Renal cortical epithelial cell (primary cell): ENCODE results near the gene NELFA. TPM values are rescaled to one million over a fixed set of nuclear protein-coding genes. Genes with fewer than 3 reads are reported as not detected.
"Not testable (repeated sequence)": the region's sequence is repeated elsewhere in the genome, so short reads cannot be mapped to it uniquely, and the experiment has no call there.

Experiments used
- DNase-seq: peaks from one replicate; pipeline ENCODE4 v3.0.0-alpha.2; 2011; ENCODE audit warnings: low read depth
- total RNA-seq: library from RNA; depleted of rRNA; stranded (reverse); fragments of >200 nt; gene quantifications from 2 replicates; pipeline ENCODE4 v1.2.3, GENCODE V29; 2014

The NELFA gene
- total RNA-seq, 1 donor from 2014 or later = 19.1 TPM

DNA sequence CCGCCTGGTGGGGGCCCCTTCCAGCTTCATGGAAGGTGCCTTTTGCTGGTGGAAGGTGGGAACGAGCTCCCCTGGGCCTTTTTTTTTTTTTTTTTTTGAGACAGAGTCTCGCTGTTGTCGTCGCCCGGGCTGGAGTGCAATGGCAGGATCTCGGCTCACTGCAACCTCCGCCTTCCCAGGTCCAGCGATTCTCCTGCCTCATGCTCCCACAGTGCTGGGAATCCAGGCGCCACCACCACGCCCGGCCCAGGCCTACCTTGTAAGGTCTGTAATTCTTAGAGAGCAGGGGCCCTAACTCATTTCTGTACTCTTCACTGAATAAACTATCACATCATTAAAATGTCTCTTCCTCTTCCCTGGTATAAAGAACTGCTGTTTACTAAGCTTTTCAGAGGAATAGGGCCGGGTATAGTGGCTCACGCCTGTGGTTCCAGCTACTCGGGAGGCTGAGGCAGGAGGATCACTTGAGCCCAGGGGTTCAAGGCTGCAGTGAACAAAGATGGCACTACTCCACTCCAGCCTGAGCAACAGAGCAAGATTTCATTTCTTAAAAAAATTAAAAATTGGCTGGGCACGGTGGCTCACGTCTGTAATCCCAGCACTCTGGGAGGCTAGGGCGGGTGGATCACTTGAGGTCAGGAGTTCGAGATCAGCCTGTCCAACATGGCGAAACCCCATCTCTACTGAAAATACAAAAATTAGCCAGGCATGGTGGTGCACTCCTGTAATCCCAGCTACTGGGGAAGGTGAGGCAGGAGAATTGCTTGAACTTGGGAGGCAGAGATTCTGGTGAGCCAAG is 14.9 kb downstream of the NELFA start:
- not testable (repeated sequence) for DNase-seq

GRCh38 chr4:1993169-1993516 is 15.6 kb downstream of the NELFA start:
- no peak for DNase-seq

GRCh38 chr4:1992468-1993168 is 16.2 kb downstream of the NELFA start:
- no peak for DNase-seq

- peak; percentile 42 for DNase-seq
These were observed 17.0 kb downstream of the NELFA start for GRCh38 chr4:1991596-1992434.

DNA sequence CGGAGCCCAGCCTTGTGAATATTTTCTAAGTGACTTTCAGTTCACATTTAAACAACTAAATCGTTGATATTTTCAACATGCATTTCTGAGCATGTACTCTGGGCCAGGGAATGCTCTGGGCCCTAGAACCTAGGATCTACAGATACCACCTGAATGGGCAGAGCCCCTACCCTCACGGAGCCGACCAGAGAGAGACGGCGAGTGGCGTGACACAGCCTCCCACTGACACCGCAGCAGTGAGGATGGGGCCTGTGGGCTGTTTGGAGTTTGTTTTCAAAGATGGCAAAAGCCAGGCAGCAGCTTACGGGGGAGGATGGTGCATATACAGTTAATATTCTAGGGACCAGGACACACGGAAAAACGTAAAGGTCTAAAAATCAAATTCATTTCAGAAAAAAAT is 17.7 kb downstream of the NELFA start:
- DNase-seq = no peak

GRCh38 chr4:1990676-1991075 is 18.1 kb downstream of the NELFA start:
- DNase-seq = no peak

GRCh38 chr4:1990348-1990645 is 18.5 kb downstream of the NELFA start:
- no peak for DNase-seq

GRCh38 chr4:1989533-1990347 is 19.0 kb downstream of the NELFA start:
- no peak for DNase-seq

DNA sequence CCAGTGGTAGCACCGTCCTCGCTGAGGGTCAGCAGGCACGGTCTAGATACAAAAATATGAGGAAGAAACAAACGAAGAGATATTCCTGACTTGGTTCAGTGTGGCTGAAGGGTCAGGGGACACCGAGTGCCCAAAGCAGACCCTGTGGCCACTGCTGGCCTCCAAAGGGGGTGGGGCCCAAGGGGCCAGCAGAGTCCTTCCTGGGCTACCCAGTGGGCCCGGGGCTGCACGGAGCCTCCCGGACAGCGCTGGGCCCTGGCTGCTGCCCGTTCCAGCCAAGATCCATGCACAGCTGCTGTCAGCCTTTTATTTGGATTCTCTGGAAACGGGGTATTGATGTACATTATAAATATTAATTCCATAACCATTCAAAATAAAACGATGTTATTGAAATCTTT is 20.4 kb downstream of the NELFA start:
- no peak for DNase-seq

DNA sequence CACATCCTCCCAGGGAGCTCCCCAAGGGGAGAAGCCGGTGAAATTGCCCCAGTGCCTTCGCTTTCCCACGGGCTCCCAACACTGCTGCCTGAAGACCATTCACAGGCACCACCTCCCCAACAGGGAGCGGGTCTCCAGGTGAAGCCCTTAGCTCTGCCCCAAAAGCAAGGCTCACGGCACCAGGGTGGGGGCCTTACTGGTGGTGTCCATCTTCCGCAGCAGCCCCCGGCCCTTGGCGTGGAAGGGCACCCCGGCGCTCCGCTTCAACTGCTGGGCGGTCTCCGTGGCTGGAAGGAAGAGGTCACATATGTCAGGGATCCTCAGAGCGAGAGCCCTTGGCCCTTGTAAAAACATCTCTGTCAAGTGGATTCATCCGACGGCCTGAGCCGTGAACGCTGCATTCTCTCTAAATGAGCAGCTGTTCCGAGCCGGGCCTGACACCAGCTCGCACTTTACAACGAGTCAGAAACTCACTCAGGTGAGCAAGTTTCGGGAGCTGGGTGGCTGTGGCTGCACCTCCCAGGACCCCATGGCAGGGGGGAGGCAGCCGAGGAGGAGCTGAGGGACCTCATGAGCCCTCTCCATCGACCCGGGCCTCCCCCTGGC is 20.9 kb downstream of the NELFA start:
- no peak for DNase-seq

GRCh38 chr4:1987296-1987695 is 21.5 kb downstream of the NELFA start:
- no peak for DNase-seq

DNA sequence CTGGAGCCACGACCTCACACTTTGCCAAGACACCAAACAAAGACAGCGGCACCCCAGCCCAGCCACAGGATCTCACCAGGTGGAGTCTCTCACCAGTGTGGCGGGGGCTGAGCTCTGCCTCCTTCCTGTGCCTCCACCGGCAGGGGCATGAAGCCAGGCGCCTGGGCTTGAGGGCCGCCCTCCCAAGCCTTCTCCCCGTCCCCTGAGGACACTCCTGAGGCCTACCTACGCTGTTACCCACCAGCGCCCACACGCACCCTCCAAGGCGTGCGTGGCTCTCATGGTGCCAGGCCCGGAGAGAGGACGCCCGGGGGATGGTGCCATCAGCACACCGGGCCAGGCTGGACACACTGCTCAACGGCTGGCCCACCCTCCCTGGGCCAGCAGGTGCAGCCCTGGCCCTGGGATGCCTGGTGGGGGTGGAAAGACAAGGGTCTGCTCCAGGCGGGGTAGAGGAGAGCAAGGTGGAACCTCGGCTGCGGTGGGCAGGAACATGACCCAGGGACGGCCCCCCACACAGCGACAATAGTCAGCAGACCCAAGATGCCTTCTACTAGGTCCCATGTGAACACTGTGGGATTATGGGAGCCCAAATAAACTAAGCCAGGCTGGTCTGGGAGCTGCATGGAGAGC is 22.1 kb downstream of the NELFA start:
- DNase-seq = no peak

GRCh38 chr4:1985780-1986577 is 22.8 kb downstream of the NELFA start:
- no peak for DNase-seq

DNA sequence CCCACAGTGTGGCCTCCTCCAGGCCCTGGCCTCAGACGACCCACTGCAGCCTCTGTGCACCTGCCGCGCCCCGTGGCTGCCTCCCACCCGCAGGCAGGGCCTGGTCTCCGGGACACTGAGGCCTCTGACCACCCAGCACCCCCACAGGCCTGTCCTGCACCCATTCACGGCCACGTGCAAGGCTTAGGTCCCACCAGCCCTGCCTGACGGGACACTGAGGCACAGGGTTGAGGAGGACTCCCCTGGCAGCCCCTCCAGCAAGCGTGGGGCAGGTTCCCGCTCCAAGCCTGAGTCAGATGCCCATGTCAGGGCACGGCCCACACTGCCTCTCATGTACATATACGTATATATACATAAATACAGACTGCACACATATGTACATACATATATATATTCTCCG is 23.5 kb downstream of the NELFA start:
- no peak for DNase-seq

DNA sequence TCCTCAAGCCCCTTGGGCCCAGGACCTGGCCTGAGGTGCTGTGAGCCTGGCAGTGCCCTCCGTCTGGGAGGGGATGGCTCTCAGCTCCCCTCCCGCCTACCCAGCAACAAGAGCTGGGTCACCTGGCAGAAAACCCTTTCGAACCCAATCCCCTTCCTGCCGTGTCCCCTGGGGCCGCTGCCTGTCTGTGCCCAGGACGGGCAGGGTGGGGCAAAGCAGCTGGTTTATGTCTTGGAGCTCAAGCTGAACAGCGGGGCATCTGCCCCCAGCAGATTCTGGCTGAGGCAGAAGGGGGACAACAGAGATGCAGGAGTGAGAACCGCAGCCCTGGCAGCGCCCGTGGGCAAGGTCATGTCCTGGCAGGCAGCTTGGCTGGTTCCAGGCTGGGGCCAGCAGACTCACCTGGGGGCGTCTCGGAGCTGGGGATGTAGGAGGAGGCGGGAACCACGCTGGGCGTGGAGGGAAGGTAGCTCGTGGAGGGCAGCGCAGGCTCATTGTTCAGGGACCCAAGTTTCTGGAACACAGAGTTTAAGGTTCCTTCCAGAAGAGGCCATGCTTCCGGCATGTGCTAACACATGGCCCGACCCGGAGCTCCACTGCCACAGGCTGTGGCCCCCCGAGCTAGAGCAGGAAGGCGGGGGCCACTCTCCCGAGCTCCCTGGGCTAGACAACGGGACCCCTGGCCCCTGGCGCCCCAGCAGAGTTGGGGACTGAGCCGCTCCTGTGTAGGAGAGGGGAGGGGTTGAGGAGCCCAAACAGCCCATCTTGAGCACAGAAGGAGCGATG is 24.2 kb downstream of the NELFA start:
- no peak for DNase-seq

DNA sequence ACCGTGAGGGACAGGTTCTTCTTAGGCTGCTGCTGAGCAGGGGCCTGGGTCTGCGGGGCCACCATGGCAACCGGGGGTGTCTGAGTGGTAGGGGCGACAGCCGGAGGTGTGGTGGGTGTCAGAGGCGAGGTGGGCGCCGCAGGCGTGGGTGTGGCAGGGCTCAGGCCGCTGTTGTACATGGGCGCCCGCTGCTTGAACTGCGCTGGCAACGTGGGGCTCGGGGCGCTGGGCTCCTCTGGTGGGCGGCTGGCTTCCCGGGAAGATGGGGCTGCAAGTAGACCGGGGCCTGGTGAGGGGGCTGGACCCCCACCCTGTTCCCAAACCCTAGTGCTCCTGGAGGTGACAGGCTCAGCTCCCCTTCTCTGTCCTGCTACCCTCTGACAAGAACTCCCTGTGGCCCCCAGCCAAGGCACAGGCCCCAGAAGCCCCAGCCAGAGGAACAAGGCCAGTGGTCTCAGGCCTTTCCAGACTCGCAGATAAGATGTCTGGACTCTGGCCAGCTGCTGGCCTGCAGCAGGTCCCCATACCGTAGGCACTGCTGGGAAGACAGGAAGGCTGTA is 24.8 kb downstream of the NELFA start:
- no peak for DNase-seq

DNA sequence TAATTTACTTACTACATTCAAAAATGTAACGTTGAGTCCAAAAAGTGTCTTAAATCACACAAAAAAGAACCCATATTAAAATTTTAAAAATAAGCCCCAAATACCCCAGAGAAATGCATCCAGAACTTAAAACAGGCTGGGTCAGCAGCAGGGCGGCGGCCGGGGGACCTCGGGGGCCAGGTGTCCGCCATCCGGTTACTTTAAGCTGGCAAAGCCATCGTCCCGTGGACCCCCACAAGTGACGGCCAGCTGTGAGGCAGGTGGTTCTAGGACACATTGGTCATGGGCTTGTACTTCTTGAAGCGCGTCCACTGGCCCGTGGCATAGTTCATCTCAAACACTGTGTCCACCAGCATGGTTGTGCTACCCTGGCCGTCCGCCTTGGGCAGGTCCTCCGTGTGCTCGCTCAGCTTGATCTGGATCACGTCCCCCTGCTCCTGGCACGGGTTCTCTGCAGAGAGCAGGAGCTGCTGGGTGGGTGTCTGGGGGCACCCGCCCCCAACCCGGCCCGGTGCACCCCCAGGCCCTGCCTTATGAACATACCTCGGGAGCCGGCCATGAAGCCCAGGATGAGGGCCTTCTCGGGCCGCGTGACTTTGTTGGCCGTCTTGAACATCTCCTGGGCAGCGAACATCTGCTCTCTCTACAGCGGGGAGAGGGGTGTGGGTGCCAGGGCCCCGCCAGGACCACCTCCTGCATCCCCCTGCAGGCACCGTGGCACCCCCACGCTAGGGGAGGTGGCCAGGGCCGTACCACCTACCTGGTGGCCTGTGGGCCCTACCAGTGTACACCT is 25.5 kb downstream of the NELFA start:
- no peak for DNase-seq
